ENCODE measurements around the gene SIGLEC10.

- no peak for TF ChIP-seq CTCF (IDR thresholded peaks at IDR 0.05; ENCODE audit: insufficient read depth, low read length, poor library complexity, severe bottlenecking)
- no peak for TF ChIP-seq EZH2phosphoT487 (conservative IDR thresholded peaks at IDR 0.05; ENCODE audit: low read length)
Observed at GRCh38 chr19:51365211-51365964, 52.1 kb downstream of the SIGLEC10 start.

Data from SU-DHL-6 (cell line).